Measurements from ENCODE around the gene IQGAP2.
"Not testable (repeated sequence)": the region's sequence is repeated elsewhere in the genome, so short reads cannot be mapped to it uniquely, and the experiment has no call there.

Gene IQGAP2

DNA sequence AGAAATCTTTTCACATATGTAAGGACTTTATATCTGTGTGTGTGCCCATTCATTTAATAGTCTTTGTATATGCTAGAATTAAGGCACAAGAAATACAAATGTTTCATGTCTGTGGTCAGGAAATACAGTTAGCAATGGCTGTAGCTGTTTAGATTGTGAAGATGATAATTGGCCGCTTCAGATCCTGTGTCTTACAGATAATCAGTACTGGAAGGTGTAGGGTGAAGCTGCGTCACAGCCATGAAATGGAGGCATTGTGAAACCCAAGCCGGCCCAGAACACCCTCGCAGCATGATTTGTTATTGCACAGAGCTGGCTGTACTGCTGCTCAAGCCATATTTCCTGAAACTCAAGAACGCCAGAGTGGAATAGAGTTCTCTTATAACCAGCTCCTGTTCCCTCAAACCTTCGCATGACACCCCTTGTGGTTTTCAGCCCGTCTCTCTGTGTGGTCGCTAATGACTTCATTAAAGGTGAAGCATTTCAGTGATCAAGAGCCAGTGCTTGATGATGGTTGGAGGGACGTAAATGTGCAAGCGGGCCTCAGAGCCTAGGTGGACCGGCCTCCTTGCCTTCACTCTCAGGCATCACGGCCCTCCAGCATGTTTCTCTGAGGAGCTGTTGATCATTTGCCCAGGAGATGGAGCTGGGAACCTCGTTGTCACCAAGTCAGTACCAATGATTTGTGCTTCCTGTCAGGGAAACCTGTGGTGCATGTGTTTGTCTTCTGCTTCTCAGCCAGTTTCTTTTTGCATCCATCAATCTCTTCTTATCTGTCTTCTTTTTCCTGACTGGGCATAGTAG, 140.0 kb downstream of the IQGAP2 start:
- peak; percentile 24 for DNase-seq (ENCODE audit: low read depth)

GRCh38 chr5:76544268-76544926, 141.3 kb downstream of the IQGAP2 start:
- DNase-seq (ENCODE audit: low read depth) = peak; percentile 20

- DNase-seq (ENCODE audit: low read depth) = no peak
Measured at GRCh38 chr5:76545184-76545583, 142.1 kb downstream of the IQGAP2 start.

GRCh38 chr5:76546497-76547102, 143.5 kb downstream of the IQGAP2 start:
- DNase-seq (ENCODE audit: low read depth) = no peak

DNA sequence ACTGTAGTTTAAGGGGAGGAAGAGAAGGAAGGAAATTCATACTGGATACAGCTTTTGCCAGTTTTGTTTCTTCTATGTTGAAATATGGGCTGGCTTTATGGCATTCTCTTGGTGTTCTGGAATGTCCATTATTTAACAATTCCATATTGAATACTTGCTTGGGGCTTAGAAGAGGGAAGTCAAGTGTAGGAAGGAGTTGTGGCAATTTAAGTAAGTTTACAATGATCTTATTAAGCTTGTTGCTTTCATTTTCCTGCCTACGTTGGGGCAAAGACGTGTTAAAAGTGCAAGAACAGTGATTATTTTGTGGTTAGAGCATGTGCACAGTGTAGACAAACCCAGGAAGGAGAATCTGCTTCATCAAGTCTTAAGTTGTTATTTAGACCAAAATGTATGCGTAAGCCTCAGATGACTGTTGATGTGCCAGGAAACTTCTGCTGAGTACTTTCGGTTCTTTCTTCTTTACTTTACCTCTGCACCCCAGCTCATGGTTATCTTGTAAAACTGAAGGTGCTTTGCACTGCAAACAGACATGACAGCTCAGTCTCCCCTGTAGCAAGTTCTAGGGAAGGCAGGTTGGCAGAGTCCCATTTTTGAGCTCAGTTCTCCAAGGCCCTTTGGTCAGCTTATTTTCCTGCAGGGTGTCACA, 144.3 kb downstream of the IQGAP2 start:
- DNase-seq (ENCODE audit: low read depth) = no peak

DNA sequence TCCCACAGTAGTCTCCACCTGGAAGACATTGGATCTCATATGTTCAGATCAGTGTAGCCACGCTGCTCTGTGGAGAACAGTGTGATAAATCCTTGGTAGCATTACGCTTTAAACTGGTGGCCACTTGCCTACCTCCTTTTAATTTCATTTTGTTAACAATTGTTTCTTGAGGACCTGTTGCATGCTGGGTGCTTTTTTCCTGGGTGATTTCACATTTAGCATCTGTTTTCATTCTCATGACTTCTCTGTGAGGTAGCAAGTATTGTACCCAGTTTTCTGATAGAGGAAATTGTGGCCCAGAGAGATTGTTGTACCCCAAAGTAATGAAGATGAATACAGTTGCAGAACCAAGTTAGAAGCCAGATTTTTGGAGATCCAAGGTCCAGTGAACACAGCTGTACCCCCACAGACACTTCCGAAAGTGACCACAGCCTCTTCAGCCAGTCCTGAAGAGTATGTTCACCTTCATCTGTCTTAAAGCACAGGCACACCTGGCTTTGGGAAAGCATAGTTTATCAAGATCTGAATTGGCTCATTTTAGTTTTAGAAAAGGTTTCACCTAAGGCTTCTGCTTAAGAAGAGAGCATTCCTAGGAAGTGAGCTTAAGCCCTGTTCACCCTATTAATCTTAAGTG, 144.9 kb downstream of the IQGAP2 start:
- DNase-seq (ENCODE audit: low read depth) = no peak

DNA sequence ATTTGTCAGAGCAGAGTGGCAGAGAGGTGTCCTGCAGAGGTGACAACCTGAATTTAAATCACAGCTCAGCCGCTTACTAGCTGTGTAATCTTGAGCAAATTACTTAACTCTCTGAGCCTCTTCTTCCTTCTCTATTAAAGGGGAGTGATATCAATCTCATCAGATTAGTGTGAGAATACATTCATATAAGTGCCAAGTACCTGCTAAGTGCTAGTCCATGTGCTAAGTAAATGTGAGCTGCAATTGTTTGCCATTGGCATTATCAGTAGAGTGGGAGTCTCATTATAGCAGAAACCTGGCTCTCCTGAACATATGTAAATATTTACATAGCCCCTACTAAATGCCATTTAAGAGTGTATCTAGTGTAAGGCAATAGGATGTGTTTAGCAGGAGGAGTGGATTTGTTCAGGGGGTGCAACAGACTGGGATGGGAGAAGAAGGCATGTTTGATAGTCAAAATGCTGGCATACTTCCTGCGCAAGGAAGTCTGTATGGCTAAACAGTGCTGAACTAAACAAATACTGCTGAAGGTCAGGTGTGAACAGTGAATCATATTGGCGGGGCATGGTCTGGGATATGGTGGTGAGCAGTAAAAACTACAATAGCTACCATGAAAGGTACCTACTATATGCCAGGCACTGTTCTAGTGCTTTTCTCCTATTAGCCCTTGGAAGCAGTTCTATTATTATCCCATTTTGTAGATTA, 145.6 kb downstream of the IQGAP2 start:
- DNase-seq (ENCODE audit: low read depth) = no peak

- not testable (repeated sequence) for DNase-seq (ENCODE audit: low read depth)
Measured at GRCh38 chr5:76550881-76551280, 147.8 kb downstream of the IQGAP2 start.

- DNase-seq (ENCODE audit: low read depth) = no peak
Measured at GRCh38 chr5:76552546-76552945, 149.5 kb downstream of the IQGAP2 start.

- DNase-seq (ENCODE audit: low read depth) = no peak
Measured at GRCh38 chr5:76553251-76553650, 150.2 kb downstream of the IQGAP2 start.

- DNase-seq (ENCODE audit: low read depth) = no peak
Measured at GRCh38 chr5:76555114-76555513, 152.0 kb downstream of the IQGAP2 start.

DNA sequence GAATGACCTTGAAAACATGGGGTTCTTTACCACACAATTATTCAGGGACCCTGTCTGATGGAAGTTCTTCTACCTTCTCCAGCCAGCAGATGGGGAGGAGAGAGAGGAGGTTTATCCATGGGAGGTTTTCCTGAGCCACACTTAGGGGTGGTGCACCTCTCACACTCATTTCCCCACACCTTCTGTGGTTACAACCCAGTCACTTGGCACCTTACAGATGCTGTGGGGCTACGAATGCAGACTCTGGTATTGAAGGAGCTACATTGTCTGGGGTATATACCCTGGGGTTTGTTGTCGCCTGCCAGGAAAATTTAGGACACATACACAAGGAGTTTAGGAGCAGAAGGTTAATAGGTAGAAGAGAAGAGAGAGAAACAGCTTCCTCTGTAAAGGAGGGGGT, 152.6 kb downstream of the IQGAP2 start:
- no peak for DNase-seq (ENCODE audit: low read depth)

- no peak for DNase-seq (ENCODE audit: low read depth)
Measured at GRCh38 chr5:76556511-76557221, 153.6 kb downstream of the IQGAP2 start.

DNA sequence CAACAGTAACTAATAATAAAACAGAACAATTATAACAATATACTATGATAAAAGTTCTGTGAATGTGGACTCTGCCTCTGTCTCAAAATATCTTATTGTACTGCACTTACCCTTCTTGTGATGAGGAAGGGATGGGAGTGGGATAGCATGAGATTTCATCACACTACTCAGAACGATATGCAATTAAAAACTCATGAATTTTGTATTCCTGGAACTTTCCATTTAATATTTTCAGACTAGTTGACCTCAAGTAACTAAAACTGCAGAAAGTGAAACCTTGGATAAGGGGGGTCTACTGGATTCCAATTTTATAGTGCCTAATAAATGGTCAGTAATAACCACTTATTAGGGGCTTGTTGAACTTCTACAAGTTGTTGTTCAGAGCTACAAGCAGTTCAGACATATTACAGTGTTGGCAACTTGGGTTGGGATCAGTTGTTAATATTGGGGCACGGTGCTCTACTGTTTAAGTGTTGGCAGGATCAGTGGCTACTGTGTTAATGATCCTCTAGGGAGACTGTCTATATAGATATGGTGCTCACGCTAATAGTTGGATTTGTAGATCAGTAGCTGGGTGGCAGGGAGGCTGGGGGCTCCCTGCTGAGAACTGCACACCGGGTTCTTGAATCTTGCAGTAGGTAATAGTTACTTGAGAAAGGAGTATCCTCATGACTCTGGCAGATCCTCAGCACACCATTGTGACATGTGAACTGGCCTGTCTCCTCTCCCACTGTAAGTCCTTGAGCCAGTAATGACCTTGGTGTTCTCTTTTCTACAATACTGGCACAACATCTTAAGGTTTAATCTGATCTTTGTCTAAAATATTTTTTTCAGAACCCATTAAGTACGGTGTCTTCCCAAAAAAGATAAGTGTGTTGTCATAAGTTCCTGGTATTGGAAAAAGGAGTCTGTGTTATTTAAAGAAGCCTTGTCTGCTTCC, 158.1 kb downstream of the IQGAP2 start:
- DNase-seq (ENCODE audit: low read depth) = no peak

DNA sequence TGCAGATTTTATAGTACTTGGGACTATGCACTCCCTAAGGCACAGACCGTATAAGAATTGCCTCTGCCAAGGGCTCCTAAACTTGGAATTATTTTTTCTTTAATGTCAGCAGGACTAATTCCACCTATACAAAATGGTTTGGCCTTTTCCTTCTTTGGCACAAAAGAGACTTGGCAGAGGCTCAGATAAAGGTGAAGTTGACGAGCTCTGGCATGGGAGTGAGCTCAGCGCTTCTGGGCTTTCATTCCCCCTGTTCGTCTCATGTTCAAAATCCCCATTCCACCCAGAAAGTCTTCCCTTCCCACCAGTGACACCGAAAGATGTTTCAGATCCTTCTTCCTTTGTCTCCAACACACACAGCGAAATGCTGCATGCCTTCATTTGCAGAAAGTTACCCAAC, 158.9 kb downstream of the IQGAP2 start:
- no peak for DNase-seq (ENCODE audit: low read depth)

GRCh38 chr5:76565009-76565408, 161.9 kb downstream of the IQGAP2 start:
- DNase-seq (ENCODE audit: low read depth) = no peak

- no peak for DNase-seq (ENCODE audit: low read depth)
Measured at GRCh38 chr5:76570153-76570552, 167.1 kb downstream of the IQGAP2 start.

- DNase-seq (ENCODE audit: low read depth) = no peak
Measured at GRCh38 chr5:76571559-76571958, 168.5 kb downstream of the IQGAP2 start.

- DNase-seq (ENCODE audit: low read depth) = no peak
Measured at GRCh38 chr5:76576450-76576849, 173.4 kb downstream of the IQGAP2 start.

- DNase-seq (ENCODE audit: low read depth) = no peak
Measured at GRCh38 chr5:76576996-76577395, 173.9 kb downstream of the IQGAP2 start.
